GM21367 (cell line): ENCODE data around the gene SLC25A6.
A peak's percentile ranks its signal among the peaks of the same experiment; 100 is the strongest.
"Not testable (repeated sequence)": the region's sequence is repeated elsewhere in the genome, so short reads cannot be mapped to it uniquely, and the experiment has no call there.

ENCODE experiments used
- ATAC-seq: cut with Tn5 transposase; IDR thresholded peaks from one replicate; pipeline ENCODE4 v1.9.1; 2021; ENCODE audit not compliant: unreplicated experiment

The SLC25A6 gene

DNA sequence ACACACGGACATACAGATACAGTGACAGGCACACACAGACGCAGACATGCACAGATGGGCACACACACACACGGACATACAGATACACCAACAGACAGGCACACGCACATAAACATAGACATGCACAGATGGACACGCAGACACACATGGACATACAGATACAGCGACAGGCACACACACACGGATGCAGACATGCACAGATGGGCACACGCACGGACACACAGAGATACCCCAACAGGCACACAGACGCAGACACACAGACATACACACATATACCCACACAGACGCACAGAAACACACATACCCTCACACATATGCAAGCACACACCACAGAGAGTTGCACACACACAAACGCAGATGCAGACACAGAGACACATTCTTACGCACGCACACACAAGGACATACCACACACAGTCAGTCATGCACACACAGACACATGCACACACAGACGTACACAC lies 24.4 kb upstream of the SLC25A6 start:
- ATAC-seq = no peak

DNA sequence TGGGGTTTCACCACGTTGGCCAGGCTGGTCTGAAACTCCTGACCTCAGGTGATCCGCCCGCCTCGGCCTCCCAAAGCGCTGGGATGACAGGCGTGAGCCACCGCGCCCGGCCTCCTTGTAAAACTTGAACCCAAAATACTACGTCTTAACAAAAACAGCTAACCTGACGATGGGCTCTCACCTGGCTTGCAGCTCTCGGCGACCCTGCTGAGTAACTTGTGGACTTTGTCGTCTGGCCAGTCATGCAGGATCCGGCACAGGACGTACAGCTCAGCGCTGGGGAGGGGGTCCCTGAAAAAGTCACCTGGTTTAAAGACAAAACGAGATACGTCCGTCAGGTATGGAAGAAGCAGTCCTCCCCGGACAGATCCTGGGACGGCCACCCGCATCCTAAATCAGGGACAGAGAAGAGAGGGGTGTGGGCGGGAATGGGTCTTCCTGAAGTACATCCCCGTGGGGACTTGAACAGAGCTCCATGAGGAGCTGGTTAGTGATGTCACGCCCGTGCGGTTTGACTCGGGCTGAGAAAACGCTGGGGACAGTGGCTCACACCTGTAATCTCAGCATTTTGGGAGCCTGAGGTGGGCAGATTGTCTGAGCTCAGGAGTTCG lies 20.7 kb upstream of the SLC25A6 start:
- no peak for ATAC-seq

DNA sequence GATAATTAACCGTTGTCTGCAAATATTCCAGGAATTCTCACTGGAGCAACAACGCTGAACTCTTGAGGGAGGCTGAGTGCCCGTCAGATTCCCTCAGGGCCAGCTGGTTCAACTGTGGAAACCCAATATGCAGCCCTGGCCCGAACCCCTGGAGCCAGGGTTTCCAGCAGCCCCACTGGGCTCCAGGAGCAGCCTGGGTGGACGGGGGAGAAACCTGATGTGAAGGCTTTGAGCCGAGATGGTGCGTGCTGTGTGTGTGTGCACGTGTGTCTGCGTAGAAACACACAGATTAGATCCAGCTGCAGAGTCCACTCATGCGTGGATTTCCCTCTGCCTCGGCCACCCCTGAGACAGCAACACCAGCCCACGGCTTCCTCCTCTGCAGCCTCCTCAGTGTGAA lies 19.4 kb upstream of the SLC25A6 start:
- no peak for ATAC-seq

DNA sequence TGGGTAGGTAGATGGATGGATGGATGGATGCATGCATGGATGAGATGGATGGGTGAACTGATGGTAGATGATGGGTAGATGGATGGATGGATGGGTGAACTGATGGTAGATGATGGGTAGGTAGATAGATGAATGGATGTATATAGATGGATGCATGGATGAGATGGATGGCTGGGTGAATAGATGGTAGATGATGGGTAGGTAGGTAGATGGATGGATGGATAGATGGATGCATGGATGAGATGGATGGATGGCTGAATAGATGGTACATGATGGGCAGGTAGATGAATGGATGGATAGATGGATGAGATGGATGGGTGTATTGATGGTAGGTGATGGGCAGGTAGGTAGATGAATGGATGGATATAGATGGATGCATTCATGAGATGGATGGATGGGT lies 15.1 kb upstream of the SLC25A6 start:
- ATAC-seq = no peak

DNA sequence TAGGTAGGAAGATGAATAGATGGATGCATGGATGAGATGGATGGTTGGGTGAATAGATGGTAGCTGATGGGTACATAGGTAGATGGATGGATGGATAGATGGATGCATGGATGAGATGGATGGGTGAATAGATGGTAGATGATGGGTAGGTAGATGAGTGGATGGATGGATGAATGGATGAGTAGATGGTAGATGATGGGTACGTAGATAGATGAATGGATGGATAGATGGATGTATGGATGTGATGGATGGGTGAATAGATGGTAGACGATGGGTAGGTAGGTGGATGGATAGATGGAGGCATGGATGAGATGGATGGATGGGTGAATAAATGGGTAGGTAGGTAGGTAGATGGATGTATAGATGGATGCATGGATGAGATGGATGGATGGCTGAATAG lies 13.9 kb upstream of the SLC25A6 start:
- ATAC-seq = not testable (repeated sequence)

DNA sequence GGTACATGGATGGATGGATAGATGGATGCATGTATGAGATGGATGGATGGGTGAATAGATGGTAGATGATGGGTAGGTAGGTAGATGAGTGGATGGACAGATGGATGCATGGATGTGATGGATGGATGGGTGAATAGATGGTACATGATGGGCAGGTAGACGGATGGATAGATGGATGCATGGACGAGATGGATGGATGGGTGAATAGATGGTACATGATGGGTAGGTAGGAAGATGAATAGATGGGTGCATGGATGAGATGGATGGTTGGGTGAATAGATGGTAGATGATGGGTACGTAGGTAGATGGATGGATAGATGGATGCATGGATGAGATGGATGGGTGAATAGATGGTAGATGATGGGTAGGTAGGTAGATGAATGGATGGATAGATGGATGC lies 12.0 kb upstream of the SLC25A6 start:
- ATAC-seq = not testable (repeated sequence)

DNA sequence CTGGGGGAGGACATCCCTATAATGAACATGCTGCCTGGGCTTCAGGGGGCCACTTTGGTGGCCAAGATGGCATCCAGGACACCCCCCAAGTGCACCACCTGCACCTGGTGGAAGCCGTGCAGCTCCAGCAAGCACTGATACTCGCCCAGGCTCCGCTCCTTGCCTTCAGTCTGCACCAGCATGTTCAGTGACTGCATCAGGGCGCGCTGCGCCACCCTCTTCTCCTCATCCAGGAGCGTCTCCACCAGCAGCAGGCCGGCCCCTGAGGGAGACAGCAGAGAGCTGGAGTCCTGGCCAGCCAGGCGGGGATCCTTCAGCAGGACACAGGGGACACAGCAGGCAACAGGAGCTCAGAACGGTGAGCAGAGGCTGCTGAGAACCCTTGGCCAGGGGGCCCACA lies 11.3 kb upstream of the SLC25A6 start:
- no peak for ATAC-seq

DNA sequence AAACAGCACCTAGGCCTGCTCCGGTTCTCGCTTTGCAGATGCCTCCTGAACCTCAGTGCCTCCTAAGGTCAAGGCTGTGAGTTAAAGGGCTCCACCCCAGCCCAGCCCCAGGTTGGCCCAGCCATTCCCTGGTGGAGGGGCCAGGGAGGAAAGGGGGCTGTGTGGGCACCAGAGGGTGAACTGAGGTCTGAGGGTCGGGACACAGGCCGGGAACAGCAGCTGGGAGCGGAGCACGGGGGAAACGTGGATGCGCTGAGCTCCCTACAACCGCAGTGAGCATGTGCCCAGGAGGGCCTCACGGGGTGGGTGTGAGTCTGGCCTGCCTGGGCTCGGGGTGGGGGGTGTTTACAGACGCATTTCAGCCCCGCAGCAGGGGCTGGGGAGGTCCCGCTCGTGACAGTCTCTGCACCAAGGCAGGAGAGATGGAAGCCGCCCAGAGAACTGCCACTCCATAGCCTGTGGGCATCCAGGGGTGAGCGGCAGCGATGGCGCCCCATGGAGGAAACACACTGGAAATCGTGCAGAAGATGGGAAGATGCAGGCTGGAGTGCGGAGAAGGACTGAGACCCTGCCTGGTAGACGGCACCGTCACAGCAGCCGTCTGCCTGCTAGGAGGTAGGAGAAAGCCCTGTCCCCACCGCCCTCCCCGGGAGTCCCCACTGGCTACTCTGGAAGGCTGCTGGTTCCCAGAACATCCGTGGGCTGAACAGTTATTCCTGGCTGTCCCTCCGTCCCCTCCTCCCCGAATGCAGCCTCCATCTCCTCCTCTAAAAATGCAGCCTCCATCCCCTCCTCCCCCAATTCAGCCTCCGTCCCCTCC lies 9.9 kb upstream of the SLC25A6 start:
- no peak for ATAC-seq

DNA sequence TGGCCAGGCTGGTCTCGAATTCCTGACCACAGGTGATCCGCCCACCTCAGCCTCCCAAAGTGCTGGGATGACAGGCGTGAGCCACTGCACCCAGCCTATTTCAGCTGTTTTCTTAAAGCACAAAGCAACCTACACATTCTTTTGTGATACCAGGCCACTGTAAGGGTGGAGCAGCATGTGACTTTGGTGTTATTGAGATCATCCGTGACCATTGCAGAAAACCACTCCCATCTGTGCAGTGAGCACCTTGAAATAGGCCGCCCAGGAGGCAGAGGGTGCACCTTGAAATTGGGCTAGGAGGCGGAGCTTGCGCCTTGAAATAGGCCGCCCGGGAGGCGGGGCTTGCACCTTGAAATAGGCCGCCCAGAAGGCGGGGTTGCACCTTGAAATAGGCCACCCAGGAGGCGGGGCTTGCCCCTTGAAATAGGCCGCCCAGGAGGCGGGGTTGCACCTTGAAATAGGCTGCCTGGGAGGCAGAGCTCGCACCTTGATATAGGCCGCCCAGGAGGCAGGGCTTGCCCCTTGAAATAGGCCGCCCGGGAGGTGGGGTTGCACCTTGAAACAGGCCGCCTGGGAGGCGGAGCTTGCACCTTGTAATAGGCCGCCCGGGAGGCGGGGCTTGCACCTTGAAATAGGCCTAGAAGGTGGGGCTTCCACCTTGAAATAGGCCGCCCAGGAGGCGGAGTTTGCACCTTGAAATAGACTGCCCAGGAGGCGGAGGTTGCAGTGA lies 9.0 kb upstream of the SLC25A6 start:
- ATAC-seq = no peak

DNA sequence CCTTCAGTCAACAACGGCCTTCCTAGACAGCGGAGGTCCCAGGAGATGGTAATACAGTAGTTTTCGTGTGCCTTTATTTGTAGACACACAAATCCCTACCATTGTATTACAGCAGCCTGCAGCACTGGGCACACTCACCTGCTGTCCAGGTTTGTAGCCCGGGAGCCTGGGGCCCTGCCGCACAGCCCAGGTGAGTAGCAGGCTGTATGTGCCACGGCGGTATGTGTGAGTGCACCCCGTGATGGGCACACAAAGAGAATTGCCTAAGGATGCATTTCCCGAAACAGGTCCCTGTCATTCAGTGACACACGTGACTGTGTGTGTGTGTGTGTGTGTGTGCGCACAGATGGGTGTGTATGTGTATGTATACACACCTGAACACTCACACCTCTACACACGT lies 8.1 kb upstream of the SLC25A6 start:
- ATAC-seq = no peak

DNA sequence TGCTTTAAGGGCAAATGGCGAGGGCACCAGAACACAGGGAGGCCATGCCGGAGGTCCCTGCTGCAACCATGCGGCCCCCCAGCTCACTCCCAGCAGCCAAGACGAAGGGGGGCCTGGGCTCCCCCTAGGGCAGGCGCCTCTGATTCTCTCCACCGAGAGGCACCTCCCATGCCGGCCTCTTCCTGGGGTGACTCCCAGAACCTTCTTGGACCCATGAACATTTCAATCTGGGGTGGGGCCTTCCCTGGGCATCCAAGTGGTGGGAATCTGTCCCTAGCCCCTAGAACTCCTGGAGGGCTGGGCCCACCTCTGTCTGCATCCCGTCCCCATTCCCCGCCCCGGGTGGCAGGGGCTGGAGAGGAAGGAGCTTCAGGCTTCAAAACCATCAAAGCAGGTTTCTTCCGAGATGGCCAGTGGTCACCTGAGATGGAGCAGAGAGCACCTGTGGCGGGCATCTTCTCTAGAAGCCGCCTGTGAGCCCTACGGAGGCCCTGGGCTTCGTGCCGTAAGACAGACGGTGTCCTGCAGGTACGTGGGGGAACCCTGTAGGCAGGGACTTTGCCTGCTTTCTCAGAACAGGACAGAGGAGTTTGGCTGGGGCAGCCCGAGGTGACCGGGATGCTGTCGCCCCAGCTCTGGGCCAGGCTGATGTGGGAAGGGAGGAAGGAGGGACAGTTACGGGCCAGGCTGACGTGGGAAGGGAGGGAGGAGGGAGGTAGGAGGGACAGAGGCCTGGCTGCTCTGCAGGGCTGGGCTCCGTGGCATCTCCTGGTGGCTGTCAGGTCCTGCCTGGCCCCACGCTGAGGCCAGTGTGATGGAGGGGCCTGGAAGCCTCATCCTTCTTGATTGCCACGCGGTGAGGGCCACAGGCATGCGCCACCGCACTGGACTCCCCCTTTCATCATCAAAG lies 6.8 kb upstream of the SLC25A6 start:
- ATAC-seq = no peak

DNA sequence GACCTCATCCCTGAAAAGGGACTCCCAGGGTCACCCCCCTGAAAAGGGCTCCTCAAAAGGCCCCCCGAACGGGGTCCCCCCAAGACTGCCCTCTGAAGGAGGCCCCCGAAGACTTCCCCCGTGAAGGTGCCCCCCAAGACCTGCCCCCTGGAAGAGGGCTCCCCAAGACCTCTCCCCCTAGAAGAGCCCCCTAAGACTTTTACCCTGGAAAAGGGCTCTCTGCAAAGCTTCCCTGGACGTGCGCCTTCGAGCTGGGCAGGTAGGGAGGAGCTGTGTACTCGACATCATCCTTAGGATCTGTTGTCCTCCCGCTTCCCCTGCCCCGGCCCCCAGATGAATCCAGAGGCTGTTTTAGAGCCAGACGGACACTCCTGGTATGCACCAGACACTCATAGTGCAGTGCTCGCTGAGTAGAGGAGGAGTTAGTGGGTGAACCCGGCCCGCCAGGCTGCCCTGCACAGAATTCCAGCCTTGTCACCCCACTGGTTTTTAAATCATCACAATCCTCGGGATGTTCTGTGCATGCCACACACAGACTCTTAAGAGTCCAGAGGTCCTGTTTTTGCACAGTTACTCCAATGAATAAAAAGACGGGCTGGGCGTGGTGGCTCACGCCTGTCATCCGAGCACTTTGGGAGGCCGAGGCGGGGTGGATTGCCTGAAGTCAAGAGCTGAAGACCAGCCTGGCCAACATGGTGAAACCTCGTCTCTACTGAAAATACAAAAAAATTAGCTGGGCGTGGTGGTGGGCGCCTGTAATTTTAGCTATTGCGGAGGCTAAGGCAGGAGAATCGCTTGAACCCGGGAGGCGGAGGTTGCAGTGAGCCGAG lies 5.7 kb upstream of the SLC25A6 start:
- no peak for ATAC-seq

DNA sequence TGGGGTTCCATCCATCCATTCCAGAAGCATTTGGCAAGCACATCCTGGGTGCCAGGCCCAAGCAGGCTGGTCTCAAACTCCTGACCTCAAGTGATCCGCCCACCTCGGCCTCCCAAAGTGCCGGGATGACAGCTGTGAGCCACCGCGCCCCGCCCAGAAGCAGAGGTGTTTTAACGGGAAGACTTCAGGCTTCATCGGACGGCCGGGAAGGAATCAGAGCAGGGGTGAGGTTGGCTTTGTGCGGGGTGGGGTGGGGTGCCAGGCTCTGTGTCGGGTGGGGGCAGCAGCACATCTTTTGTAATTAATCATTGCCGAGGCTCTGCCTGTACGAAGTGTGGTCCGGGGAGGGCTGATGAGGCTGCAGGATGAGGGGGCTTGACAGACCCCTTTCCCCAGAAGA lies 5.1 kb upstream of the SLC25A6 start:
- ATAC-seq = no peak

DNA sequence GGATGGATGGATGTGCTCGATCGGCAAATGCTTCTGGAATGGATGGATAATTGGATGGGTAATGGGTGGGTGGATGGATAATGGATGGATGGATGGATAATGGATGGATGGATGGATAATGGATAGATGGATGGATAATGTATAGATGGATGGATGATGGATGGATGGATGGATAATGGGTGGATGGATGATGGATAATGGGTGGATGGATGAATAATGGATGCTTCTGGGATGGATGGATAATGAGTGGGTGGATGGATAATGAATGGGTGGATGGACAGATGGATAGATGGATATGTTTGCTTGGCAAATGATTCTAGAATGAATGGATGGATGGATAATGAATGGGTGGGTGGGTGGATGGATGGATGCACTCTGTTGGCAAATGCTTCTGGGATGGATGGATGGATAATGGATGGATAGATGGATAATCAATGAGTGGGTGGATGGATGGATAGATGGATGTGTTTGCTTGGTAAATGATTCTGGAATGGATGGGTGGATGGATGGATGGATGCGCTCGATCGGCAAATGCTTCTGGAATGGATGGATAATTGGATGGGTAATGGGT lies 3.8 kb upstream of the SLC25A6 start:
- no peak for ATAC-seq

DNA sequence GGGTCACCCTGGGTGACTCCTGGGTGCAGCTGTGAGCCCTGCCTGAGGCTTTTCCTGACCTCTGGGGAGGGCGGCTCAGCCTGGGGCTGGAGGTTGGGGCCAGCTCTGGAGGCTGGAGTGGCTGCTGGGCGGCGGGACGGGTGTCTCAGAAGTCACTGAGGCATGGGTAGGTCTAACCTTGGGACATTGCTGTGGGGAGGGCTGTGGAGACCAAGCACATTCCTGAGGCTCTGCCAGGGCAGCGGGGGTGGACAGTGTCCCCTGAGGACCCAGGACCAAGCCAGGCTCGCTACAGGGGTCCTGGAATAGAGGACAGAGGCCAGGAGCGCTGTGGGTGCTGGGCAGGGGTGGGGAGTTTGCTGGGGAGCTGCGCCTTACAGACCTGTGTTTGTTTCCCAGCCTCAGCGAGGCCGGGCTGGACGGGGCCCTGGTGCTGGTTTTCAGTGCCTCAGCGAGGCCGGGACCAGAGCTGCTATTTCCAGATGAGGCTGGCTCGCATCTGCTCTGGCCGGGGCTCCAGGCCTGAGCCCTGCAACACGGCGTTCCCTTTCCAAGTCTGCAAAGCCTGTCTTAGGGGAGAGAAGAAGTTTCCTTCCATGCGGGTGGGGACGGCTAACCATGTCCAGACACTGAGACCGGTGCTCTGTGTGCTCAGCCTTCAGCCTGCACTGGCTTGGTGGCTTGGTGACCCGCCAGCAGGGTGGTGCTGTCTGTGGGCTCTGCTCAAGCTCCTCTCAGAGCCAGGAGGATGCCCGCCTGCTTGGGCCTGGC lies 3.0 kb upstream of the SLC25A6 start:
- ATAC-seq = no peak

DNA sequence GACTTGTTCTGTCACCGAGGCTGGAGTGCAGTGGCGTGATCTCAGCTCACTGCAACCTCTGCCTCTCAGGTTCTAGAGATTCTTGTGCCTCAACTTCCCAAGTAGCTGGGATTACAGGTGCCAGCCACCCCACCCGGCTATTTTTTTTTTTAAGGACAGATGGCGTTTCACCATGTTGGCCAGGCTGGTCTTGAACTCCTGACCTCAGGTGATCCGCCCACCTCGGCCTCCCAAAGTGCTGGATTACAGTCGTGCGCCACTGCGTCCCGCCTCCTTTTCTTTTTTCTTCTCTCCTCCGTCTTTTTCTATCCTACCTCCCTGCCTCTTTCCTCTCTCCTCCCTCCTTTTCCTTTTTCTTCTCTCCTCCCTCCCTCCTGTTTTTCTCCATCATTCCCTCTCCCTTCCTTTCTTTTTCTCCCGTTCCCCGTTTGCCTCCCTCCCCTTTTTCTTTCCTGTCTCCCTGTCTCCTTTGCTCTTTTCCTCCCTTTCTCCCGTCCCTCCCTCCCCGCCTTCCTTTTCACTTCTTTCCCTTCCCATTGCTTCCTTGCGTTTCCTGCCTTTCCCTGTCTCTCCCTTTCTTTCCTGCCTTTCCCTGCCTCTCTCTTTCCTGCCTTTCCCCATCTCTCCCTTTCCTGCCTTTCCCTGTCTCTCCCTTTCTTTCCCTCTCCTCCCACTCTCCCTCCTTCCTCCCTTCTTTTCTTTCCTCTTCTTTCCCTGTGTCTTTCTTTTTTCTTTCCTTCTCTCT lies 2.1 kb upstream of the SLC25A6 start:
- ATAC-seq = no peak

DNA sequence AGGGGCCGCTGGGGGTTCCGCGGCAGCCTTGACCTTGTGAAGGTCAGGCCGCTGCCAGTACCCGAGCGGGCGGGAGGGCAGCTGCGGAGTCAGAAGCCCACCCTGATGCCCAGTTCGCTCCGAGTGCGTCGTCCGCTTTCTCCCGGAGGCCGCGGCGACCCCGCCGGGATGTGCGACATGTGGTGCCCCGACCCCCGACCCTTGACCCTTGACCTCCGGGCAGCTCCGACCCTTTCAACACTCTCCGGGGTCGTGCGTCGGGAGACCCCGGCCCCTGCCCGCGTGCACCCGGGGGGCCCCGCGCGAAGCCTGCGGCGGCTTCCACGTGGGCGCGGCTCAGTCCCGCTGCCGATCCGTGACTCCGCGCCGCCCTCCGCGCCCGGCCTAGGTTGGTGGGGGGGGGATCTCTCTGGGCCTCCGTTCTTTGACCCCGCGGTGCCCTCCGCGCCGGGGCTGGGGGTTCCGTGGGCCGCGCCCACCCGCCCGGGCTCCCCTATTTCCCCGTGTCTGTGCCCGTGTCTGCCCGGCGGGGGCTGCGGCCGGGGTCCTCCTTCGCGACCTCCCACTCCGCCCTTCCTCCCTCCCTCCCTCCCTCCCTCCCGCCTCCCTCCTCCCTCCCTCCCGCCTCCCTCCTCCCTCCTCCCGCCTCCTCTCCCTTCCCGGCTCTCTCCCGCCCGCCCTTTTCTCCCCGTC lies 609 bp upstream of the SLC25A6 start:
- peak; percentile 14 for ATAC-seq

DNA sequence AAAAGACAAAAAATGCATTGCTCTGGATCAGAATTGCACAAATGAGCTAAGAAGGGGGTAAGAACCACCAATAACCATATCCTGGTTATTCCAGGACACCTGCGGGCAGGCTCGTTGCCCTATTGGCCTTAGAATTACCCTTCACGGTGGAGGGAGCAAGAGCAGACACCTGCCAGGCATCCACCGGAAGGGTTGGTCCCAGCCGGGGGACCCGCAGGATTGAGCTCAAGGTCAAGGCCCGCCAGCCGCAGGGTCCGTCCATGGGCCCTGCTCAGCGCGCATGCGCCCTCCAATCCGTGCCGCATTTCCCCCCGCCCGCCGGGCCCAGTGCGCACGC lies 575 bp downstream of the SLC25A6 start:
- peak; percentile 22 for ATAC-seq
